Body of pancreas (tissue), 4 donors: ENCODE data around the gene AGRN. TPM values are rescaled to one million over a fixed set of nuclear protein-coding genes. Genes with fewer than 3 reads are reported as not detected.

ENCODE experiments used
- ATAC-seq: fragments of 150-250 bp; one replicate; pipeline ENCODE4 v1.9.1; 2016
- DNase-seq, 4 donors: peaks; one replicate each; pipeline ENCODE4 v3.0.0-alpha.2; 2019
- H3K27ac ChIP-seq, 4 donors: fragments of 200-600 bp; sonication (generic); 1 replicate in 3 of 4; 2 replicates in 1 of 4; pipeline versions ENCODE4 v1.5.1 to v1.6.1; 2016 to 2019; ENCODE audit warnings: mild to moderate bottlenecking in 1 of 4, mixed read lengths in 1 of 4, moderate library complexity in 1 of 4
- H3K27me3 ChIP-seq, 2 donors: fragments of 200-600 bp; sonication (generic); one replicate each; pipeline ENCODE4 v1.6.0; 2016; ENCODE audit warnings: mild to moderate bottlenecking in 1 of 2
- H3K36me3 ChIP-seq, 2 donors: fragments of 200-600 bp; sonication (generic); replicated peaks in 1 of 2; 2 replicates each; pipeline ENCODE4 v1.5.1; 2016; ENCODE audit warnings: low read depth in 2 of 2; ENCODE audit not compliant: insufficient read depth in 1 of 2
- H3K4me1 ChIP-seq: fragments of 200-600 bp; sonication (generic); one replicate; pipeline ENCODE4 v1.6.0; 2016
- H3K4me3 ChIP-seq, 2 donors: fragments of 200-600 bp; sonication (generic); 1 replicate in 1 of 2; 2 replicates in 1 of 2; pipeline ENCODE4 v1.5.1; 2016 to 2019
- H3K9me3 ChIP-seq, 3 donors: fragments of 200-600 bp; sonication (generic); 1 replicate in 2 of 3; 2 replicates in 1 of 3; pipeline ENCODE4 v1.5.1; 2016
- POLR2A ChIP-seq, 3 donors: fragments of 450-650 bp; IDR thresholded peaks; one replicate each; pipeline ENCODE4 v1.6.1; 2016; ENCODE audit warnings: antibody characterized with exemption in 3 of 3, mild to moderate bottlenecking in 2 of 3
- WGBS, 2 donors: methylation state at CpG; one replicate each; pipeline ENCODE4 v1.1.5; 2017; 5-methylcytosine and 5-hydroxymethylcytosine counted together
- intact Hi-C: fragments of 100-400 bp; cut with DNase I; formaldehyde crosslinking; loops from one replicate; pipeline ENCODE4 v1.15.1; 2023
- total RNA-seq, 2 donors: library from RNA; depleted of rRNA; stranded (reverse); fragments of >200 nt; gene quantifications; one replicate each; pipeline ENCODE4 v1.1.0, GENCODE V29; 2016
- TF ChIP-seq, protein P1 (sequence below), 7 experiments: fragments of 450-650 bp in 4 of 7; fragments of 200-600 bp in 3 of 7; sonication (generic) in 3 of 7; IDR thresholded peaks; one replicate each; pipeline ENCODE4 v1.5.1; 2016 to 2019; ENCODE audit warnings: antibody characterized with exemption in 7 of 7

AGRN gene
- total RNA-seq, 2 donors from 2014 or later, result 85.1 to 241 TPM

DNA sequence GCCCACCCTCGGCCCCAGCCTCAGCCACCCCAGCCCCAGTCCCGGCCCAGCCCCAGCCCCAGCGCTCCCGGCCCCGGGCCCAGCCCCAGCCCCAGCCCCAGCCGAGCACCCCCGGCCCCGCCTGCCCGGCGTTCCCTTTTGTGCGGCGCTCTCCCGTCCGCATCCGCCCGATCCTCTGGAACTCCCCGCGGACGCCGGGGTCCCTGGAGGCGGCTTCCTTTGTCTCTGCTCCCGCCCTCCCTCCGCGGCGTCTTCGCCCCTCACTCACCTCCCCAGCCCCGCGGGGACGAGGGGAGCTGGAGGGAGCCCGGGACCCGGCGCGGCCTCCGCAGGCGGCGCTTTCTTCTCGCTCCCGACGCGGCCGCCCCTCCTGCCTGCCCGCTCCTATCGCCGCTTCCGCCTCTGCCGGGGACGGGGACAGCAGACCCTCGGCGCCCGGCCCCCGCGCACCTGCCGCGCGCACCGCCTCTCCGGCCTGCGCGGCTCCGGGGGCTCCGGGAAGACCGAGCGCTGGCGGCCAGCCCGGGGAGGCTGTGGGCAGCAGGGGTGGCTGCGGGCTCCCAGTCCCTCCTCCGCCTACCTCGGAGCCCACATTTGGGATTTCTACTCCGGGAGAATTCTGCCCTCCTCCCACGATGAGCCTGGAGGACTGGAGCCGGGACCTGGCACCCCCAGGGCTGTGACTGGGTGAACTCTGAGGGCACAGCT is 14.0 kb downstream of the AGRN start:
- DNase-seq (no peak), ATAC-seq (no peak)
- H3K4me3 ChIP-seq, result no peak overlapping the region
- no peaks in the 10 kb centered on the region for H3K36me3 ChIP-seq
- H3K27ac ChIP-seq, result no peak overlapping the region
- TF ChIP-seq, protein P1, sequence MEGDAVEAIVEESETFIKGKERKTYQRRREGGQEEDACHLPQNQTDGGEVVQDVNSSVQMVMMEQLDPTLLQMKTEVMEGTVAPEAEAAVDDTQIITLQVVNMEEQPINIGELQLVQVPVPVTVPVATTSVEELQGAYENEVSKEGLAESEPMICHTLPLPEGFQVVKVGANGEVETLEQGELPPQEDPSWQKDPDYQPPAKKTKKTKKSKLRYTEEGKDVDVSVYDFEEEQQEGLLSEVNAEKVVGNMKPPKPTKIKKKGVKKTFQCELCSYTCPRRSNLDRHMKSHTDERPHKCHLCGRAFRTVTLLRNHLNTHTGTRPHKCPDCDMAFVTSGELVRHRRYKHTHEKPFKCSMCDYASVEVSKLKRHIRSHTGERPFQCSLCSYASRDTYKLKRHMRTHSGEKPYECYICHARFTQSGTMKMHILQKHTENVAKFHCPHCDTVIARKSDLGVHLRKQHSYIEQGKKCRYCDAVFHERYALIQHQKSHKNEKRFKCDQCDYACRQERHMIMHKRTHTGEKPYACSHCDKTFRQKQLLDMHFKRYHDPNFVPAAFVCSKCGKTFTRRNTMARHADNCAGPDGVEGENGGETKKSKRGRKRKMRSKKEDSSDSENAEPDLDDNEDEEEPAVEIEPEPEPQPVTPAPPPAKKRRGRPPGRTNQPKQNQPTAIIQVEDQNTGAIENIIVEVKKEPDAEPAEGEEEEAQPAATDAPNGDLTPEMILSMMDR (IDR thresholded peaks at IDR 0.05), result no peak
- TF ChIP-seq POLR2A (IDR thresholded peaks at IDR 0.05), result no peak
- intact Hi-C loops, result loop anchor here (10.0 kb wide), 1 partner anchor 261 kb away; no protein-coding TSS in a partner anchor
- no peaks in the 10 kb centered on the region for H3K9me3 ChIP-seq
- no peaks in the 10 kb centered on the region for H3K27me3 ChIP-seq
- H3K4me1 ChIP-seq, result peaks cover 39% of the 10 kb centered on the region
- 33 to 42% methylated on average over 47 to 56 of the region's 71 CpGs for WGBS, 2 donors

DNA sequence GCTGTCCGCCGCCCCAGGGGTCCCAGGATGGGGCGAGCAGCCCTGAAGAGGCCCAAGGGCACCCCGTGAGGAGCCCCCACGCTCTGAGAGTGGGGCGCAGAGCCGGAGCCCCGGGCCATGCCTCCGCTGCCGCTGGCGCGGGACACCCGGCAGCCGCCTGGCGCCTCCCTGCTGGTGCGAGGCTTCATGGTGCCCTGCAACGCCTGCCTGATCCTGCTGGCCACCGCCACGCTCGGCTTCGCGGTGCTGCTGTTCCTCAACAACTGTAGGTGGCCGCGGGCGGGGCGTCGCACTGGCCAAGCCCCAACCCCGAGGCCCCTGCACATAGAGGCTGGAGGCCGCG is 14.5 kb downstream of the AGRN start:
- no peak for TF ChIP-seq POLR2A (IDR thresholded peaks at IDR 0.05)
- TF ChIP-seq, protein P1 (IDR thresholded peaks at IDR 0.05), result no peak
- 79% methylated on average over 17 of the region's 30 CpGs; no CpG with 5 or more reads in 1 of the 2 donors for WGBS, 2 donors
- no peak overlapping the region for H3K4me3 ChIP-seq

DNA sequence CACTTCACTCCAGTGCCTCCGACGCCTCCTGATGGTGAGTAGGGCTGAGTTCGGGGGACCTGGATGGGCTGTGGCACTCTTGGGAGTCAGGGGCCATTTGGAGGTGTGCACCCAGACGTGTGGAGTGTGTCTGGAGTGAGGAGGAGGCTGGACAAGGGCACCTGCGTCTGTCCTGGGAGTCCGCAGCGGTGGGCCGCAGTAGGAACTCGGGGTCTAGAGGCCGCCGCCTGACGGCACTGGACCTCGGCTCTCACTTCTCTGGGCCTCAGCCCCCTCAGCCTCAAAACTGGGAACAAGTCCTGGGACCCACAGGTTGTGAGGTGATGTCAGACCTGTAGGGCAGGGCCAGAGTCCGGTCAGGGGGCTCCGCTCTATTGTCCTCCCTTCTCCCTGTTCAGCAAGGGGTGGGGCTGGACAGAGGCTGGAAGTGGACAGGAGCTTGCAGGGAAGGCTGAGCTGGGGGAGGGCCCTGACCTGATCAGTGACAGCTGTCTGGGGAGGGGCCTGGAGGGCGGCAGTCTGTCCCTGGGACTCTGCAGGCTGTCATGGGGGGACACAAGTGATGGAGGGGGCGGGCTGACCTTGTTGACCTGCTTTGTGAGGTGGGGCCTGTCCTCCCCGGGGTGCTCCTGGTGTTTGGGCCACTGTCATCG is 15.5 kb downstream of the AGRN start:
- H3K9me3 ChIP-seq, result no peaks in the 10 kb centered on the region
- WGBS, 2 donors, result 90 to 96% methylated on average over 17 to 19 of the region's 19 CpGs
- H3K36me3 ChIP-seq, result no peaks in the 10 kb centered on the region
- H3K4me1 ChIP-seq, result peaks cover 49% of the 10 kb centered on the region
- ATAC-seq, result no peak
- intact Hi-C loops, result loop anchor here (10.0 kb wide), 1 partner anchor 259 kb away; no protein-coding TSS in a partner anchor
- TF ChIP-seq, protein P1 (IDR thresholded peaks at IDR 0.05), result no peak
- TF ChIP-seq POLR2A (IDR thresholded peaks at IDR 0.05), result no peak
- H3K4me3 ChIP-seq, result no peak overlapping the region
- H3K27me3 ChIP-seq, result no peaks in the 10 kb centered on the region
- H3K27ac ChIP-seq, result no peak overlapping the region
- DNase-seq, result no peak

More for the DNA sequence above, 14.5 kb downstream of the AGRN start:
- H3K9me3 ChIP-seq, result no peaks in the 10 kb centered on the region
- intact Hi-C loops, result loop anchor here (10.0 kb wide), 1 partner anchor 260 kb away; no protein-coding TSS in a partner anchor
- no peak overlapping the region for H3K27ac ChIP-seq
- DNase-seq (no peak), ATAC-seq (no peak)
- H3K36me3 ChIP-seq, result no peaks in the 10 kb centered on the region
- H3K4me1 ChIP-seq, result peaks cover 39% of the 10 kb centered on the region
- no peaks in the 10 kb centered on the region for H3K27me3 ChIP-seq

DNA sequence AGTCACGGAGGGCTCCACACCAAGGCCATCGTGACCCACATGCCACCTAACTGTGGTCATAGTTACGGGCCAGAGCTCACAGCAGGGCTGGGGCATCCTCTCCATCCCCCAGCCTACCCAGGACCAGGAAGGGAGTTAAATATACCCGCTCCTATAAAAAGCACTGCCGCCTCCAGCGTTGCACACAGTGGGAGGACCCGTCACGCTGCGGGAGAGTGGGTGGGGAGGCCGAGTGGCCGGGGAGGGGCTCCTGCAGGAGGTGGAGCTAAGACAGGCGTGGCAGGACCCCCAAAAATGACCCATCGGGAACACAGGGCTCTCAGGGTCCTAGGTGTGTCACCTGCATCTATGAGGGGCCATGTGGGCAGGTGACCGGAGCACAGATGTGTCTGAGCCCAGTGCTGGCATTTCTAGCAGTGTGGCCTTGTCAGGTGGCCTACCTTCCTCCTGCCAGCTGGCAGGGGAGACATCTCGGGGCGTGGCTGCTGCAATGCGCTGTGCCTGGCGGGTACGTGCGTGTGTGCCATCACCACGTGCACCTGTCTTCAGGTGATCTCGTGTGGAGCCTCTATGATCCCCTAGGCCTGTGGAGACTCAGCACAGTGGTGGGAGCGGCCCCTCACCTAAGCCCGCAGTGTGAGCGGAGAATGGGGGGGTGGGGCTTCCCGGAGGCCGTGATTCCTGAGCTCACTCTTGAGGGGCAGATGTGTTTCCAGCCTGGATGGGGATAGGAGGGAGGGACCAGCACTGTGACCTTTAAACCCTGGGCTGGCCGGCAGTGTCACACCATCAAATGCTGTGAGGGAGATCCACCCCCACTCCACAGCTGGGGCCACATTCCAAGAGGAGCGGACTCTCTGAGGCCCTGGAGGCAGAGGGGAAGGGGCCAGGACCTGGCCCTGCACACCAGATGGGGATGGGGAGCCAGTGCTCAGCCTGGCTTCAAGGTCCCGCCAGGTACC is 17.7 kb downstream of the AGRN start:
- no peak overlapping the region for H3K27ac ChIP-seq
- peak; percentile 44 to 75 (median 60) for DNase-seq
- TF ChIP-seq POLR2A (IDR thresholded peaks at IDR 0.05), result no peak
- TF ChIP-seq, protein P1 (IDR thresholded peaks at IDR 0.05), result no peak
- 56 to 83% methylated on average over 9 to 30 of the region's 30 CpGs for WGBS, 2 donors
- intact Hi-C loops, result loop anchor here (10.0 kb wide), 1 partner anchor 257 kb away; no protein-coding TSS in a partner anchor
- H3K4me3 ChIP-seq, result no peak overlapping the region
- H3K36me3 ChIP-seq, result no peaks in the 10 kb centered on the region
- peaks cover 37% of the 10 kb centered on the region for H3K4me1 ChIP-seq
- H3K27me3 ChIP-seq, result no peaks in the 10 kb centered on the region
- ATAC-seq, result no peak
- H3K9me3 ChIP-seq, result no peaks in the 10 kb centered on the region
